MM.1S (cell line): ENCODE results near the gene KRT76.

Source experiments
- DNase-seq: peaks from one replicate; pipeline ENCODE4 v3.0.0-alpha.2; 2015
- H2AFZ ChIP-seq: fragments of 300-600 bp; sonication (generic); 2 replicates; pipeline ENCODE4 v1.6.0; 2016; ENCODE audit warnings: antibody characterized with exemption, low read length
- H3F3A ChIP-seq: fragments of 300-600 bp; sonication (generic); 2 replicates; pipeline ENCODE4 v1.6.1; 2016; ENCODE audit warnings: mild to moderate bottlenecking, antibody characterized with exemption, low read length, moderate library complexity, mixed read lengths; ENCODE audit not compliant: insufficient read depth
- H3K27ac ChIP-seq: fragments of 300-600 bp; sonication (generic); 2 replicates; pipeline ENCODE4 v1.5.1; 2016; ENCODE audit warnings: mild to moderate bottlenecking, low read length
- H3K27me3 ChIP-seq: fragments of 300-600 bp; sonication (generic); replicated peaks from 2 replicates; pipeline ENCODE4 v1.6.0; 2016; ENCODE audit warnings: low read length; ENCODE audit not compliant: insufficient read depth
- H3K36me3 ChIP-seq: fragments of 300-600 bp; sonication (generic); replicated peaks from 2 replicates; pipeline ENCODE4 v1.6.1; 2016; ENCODE audit warnings: mild to moderate bottlenecking, low read length, mixed read lengths; ENCODE audit not compliant: insufficient read depth
- H3K4me1 ChIP-seq: fragments of 300-600 bp; sonication (generic); 2 replicates; pipeline ENCODE4 v1.6.1; 2016; ENCODE audit warnings: low read length, mixed read lengths
- H3K4me2 ChIP-seq: fragments of 300-600 bp; sonication (generic); 2 replicates; pipeline ENCODE4 v1.6.0; 2016; ENCODE audit warnings: low read depth, low read length
- H3K4me3 ChIP-seq: fragments of 300-600 bp; sonication (generic); 2 replicates; pipeline ENCODE4 v1.5.1; 2016; ENCODE audit warnings: low read length, mixed read lengths
- H3K79me2 ChIP-seq: fragments of 300-600 bp; sonication (generic); 2 replicates; pipeline ENCODE4 v1.6.1; 2016; ENCODE audit warnings: mixed run types, low read length, mixed read lengths
- H3K9ac ChIP-seq: fragments of 300-600 bp; sonication (generic); 2 replicates; pipeline ENCODE4 v1.6.1; 2016; ENCODE audit warnings: low read length, mixed read lengths
- H3K9me2 ChIP-seq: fragments of 300-600 bp; sonication (generic); replicated peaks from 2 replicates; pipeline ENCODE4 v1.6.1; 2016; ENCODE audit warnings: mild to moderate bottlenecking, low read length, mixed read lengths; ENCODE audit not compliant: insufficient read depth
- H3K9me3 ChIP-seq: fragments of 300-600 bp; sonication (generic); replicated peaks from 2 replicates; pipeline ENCODE4 v1.6.1; 2016; ENCODE audit warnings: mild to moderate bottlenecking, low read length, mixed read lengths; ENCODE audit not compliant: insufficient read depth
- H4K20me1 ChIP-seq: fragments of 300-600 bp; sonication (generic); 2 replicates; pipeline ENCODE4 v1.6.1; 2016; ENCODE audit warnings: mild to moderate bottlenecking, low read length, moderate library complexity, mixed read lengths; ENCODE audit not compliant: insufficient read depth
- EZH2 ChIP-seq: fragments of 300-600 bp; sonication (generic); optimal IDR thresholded peaks from 2 replicates; pipeline ENCODE3; 2017; ENCODE audit warnings: low read depth, mild to moderate bottlenecking, antibody characterized with exemption, low read length, mixed read lengths
- EZH2phosphoT487 ChIP-seq: fragments of 300-600 bp; sonication (generic); IDR thresholded peaks from 2 replicates; pipeline ENCODE4 v1.6.1; 2018; ENCODE audit warnings: antibody characterized with exemption, low read length
- TF ChIP-seq, protein P1 (sequence below): fragments of 300-600 bp; sonication (generic); IDR thresholded peaks from 2 replicates; pipeline ENCODE4 v1.5.1; 2016; ENCODE audit warnings: antibody characterized with exemption, low read length, mixed read lengths

The KRT76 gene

DNA sequence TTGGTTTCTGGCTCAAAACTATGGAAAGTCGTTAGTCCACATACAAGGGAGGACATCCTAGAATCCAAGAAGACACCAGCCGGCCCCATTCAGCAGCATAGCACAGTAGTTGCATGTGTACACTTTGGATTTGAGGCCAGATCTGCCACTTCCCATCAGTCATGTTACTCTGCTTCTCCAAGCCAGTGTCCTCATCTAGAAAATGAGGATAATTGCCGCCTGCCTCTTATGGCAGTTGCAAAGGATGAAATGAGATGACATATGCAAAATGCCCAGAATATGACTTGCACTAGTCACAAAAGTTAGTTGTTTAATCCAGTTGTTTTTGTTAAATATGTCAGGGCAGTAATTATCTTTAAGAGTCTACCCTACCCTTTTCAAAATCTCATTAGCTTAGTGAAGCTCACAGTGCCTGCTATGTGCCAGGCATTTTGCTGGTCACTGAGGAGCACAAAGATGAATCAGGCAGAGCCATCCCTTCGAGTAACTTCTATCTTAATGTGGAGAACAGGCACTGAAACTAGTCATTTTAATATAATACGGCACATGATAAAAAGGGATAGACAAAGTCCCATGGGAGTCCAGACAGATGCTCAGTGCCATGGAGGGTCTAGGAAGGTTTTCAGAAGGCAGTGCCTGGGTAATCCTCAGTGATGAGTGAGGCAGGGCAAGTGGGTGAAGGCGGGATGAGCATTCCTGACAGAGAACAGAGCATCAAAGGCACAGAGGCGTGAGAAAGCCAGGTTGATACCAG, 6.6 kb upstream of the KRT76 start:
- no peaks in the 10 kb centered on the region for H4K20me1 ChIP-seq

DNA sequence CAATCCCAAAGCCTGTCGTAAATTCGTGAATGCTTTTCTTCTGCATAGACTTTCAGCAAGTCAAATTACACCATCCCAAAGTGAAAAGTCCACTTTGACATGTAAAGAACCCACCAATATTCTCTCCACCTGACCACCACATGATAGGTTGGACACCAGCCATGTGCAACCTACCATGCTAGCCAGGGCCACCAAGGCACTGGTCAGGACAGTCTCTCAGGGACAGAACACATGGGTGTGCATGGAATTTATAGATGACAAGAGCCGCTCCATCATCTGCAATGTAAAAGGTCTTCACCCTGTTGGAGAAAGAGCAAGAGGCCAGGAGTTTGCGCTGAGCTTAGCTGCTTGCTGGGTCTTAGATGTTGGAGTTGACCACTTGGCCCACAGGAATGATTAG, 5.4 kb upstream of the KRT76 start:
- TF ChIP-seq EZH2phosphoT487, result no peak

More for the DNA sequence above, 6.6 kb upstream of the KRT76 start:
- TF ChIP-seq, protein P1, sequence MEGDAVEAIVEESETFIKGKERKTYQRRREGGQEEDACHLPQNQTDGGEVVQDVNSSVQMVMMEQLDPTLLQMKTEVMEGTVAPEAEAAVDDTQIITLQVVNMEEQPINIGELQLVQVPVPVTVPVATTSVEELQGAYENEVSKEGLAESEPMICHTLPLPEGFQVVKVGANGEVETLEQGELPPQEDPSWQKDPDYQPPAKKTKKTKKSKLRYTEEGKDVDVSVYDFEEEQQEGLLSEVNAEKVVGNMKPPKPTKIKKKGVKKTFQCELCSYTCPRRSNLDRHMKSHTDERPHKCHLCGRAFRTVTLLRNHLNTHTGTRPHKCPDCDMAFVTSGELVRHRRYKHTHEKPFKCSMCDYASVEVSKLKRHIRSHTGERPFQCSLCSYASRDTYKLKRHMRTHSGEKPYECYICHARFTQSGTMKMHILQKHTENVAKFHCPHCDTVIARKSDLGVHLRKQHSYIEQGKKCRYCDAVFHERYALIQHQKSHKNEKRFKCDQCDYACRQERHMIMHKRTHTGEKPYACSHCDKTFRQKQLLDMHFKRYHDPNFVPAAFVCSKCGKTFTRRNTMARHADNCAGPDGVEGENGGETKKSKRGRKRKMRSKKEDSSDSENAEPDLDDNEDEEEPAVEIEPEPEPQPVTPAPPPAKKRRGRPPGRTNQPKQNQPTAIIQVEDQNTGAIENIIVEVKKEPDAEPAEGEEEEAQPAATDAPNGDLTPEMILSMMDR, result no peak
- TF ChIP-seq EZH2phosphoT487, result no peak
- no peak for TF ChIP-seq EZH2
- no peaks in the 10 kb centered on the region for H3K9me2 ChIP-seq
- no peaks in the 10 kb centered on the region for H3K79me2 ChIP-seq
- no peaks in the 10 kb centered on the region for H3K9me3 ChIP-seq
- H3K27me3 ChIP-seq, result peaks cover 52% of the 10 kb centered on the region
- H3F3A ChIP-seq, result no peaks in the 10 kb centered on the region
- H3K4me1 ChIP-seq, result no peaks in the 10 kb centered on the region
- no peaks in the 10 kb centered on the region for H3K36me3 ChIP-seq
- H3K4me3 ChIP-seq, result no peak overlapping the region
- no peak overlapping the region for H3K4me2 ChIP-seq
- no peak overlapping the region for H2AFZ ChIP-seq
- no peak overlapping the region for H3K9ac ChIP-seq
- H3K27ac ChIP-seq, result no peak overlapping the region
- no peak for DNase-seq

DNA sequence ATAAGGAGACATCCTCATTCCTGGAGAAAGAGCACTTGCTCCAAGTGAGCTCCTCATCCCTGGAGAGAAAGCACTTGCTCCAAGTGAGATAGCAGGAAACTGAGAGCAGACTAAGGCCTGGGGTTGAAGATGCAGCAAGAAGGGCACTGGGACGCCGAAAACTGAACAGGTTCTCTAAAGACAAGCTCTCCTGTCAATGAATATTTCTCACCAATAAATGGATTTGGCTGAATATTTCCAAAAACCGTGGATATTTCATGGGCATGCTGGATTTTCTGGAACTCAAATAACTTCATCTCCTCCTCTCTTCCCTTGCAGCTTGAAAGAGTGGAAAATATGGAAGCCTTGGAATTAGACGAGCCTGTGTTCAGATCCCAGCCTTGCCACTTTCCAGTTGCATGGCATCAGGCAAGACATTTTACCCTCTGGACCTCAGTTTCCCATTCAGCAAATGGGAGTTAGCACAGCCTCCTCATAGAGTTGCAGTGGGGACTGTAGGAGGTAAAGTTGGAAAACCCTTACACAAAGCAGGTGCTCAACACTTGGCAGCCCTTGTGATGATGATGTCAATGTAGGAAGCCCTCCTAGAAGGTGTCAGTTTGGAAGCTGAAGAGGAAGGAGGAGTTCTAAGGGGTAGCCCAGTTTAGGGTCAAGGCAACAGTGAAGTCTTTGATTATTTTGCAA, 4.4 kb upstream of the KRT76 start:
- H3K36me3 ChIP-seq, result no peaks in the 10 kb centered on the region
- no peak for DNase-seq
- H4K20me1 ChIP-seq, result no peaks in the 10 kb centered on the region
- H3F3A ChIP-seq, result no peaks in the 10 kb centered on the region
- no peak for TF ChIP-seq EZH2phosphoT487
- TF ChIP-seq EZH2, result no peak
- TF ChIP-seq, protein P1, result no peak
- no peak overlapping the region for H3K27ac ChIP-seq
- peaks cover 62% of the 10 kb centered on the region for H3K27me3 ChIP-seq
- H3K9me3 ChIP-seq, result no peaks in the 10 kb centered on the region
- no peaks in the 10 kb centered on the region for H3K79me2 ChIP-seq
- H3K4me1 ChIP-seq, result no peaks in the 10 kb centered on the region
- H3K4me2 ChIP-seq, result no peak overlapping the region
- no peak overlapping the region for H3K9ac ChIP-seq
- H3K4me3 ChIP-seq, result no peak overlapping the region
- no peaks in the 10 kb centered on the region for H3K9me2 ChIP-seq
- no peak overlapping the region for H2AFZ ChIP-seq

More for the DNA sequence above, 5.4 kb upstream of the KRT76 start:
- peaks cover 56% of the 10 kb centered on the region for H3K27me3 ChIP-seq
- no peak overlapping the region for H3K9ac ChIP-seq
- H3K36me3 ChIP-seq, result no peaks in the 10 kb centered on the region
- H3K9me2 ChIP-seq, result no peaks in the 10 kb centered on the region
- no peak for DNase-seq
- H4K20me1 ChIP-seq, result no peaks in the 10 kb centered on the region
- no peak overlapping the region for H3K4me2 ChIP-seq
- H3K27ac ChIP-seq, result no peak overlapping the region
- H3K4me3 ChIP-seq, result no peak overlapping the region
- H2AFZ ChIP-seq, result no peak overlapping the region
- H3K9me3 ChIP-seq, result no peaks in the 10 kb centered on the region
- no peaks in the 10 kb centered on the region for H3F3A ChIP-seq
- no peaks in the 10 kb centered on the region for H3K79me2 ChIP-seq
- H3K4me1 ChIP-seq, result no peaks in the 10 kb centered on the region

DNA sequence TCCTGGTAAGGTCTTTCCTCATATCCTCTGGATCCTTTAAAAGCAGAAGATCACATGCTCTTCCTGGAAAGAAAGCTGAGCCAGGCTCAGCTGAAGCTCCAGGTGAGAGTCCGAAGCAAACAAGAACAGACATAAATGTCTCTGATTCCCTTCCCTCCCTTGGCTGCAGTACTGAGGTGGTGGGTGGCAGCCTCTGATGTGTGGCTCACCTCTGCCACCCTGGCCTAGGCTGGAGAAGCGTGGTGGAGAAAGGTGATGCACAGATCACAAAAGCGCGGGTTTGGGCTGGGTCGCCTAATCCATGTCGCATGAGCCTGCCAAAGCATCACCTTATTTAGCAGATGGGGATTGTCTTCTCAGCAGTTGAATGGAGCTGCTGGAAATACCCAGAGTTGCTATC, 2.8 kb upstream of the KRT76 start:
- peaks cover 63% of the 10 kb centered on the region for H3K27me3 ChIP-seq
- H3K9ac ChIP-seq, result no peak overlapping the region
- H4K20me1 ChIP-seq, result no peaks in the 10 kb centered on the region
- H3K4me1 ChIP-seq, result no peaks in the 10 kb centered on the region
- DNase-seq, result no peak
- no peaks in the 10 kb centered on the region for H3K79me2 ChIP-seq
- no peak overlapping the region for H3K4me3 ChIP-seq
- no peaks in the 10 kb centered on the region for H3K9me2 ChIP-seq
- no peaks in the 10 kb centered on the region for H3K9me3 ChIP-seq
- no peak overlapping the region for H3K27ac ChIP-seq
- H2AFZ ChIP-seq, result no peak overlapping the region
- H3K4me2 ChIP-seq, result no peak overlapping the region
- no peaks in the 10 kb centered on the region for H3F3A ChIP-seq
- no peak for TF ChIP-seq EZH2
- TF ChIP-seq, protein P1, result no peak
- no peak for TF ChIP-seq EZH2phosphoT487
- no peaks in the 10 kb centered on the region for H3K36me3 ChIP-seq
